Suppressor macrophage (primary cell): Measurements from ENCODE around the gene SDK2.

Experiments used
- DNase-seq, 4 experiments: peaks; one replicate each; pipeline ENCODE4 v3.0.0-alpha.2; 2020 to 2022

SDK2 gene

GRCh38 chr17:73356561-73357170 is 287.6 kb downstream of the SDK2 start:
- DNase-seq, result no peak

GRCh38 chr17:73354423-73355284 is 289.6 kb downstream of the SDK2 start:
- no peak for DNase-seq

GRCh38 chr17:73352261-73352660 is 292.0 kb downstream of the SDK2 start:
- DNase-seq, result no peak

GRCh38 chr17:73351764-73352163 is 292.5 kb downstream of the SDK2 start:
- DNase-seq, result no peak

- DNase-seq, result no peak
These were observed 293.4 kb downstream of the SDK2 start for GRCh38 chr17:73350864-73351263.

GRCh38 chr17:73349647-73350046 is 294.6 kb downstream of the SDK2 start:
- DNase-seq, result no peak

GRCh38 chr17:73349138-73349537 is 295.1 kb downstream of the SDK2 start:
- DNase-seq, result no peak

- DNase-seq, result no peak
These were observed 295.5 kb downstream of the SDK2 start for GRCh38 chr17:73348829-73349095.

GRCh38 chr17:73348018-73348828 is 296.0 kb downstream of the SDK2 start:
- no peak for DNase-seq

GRCh38 chr17:73347351-73347750 is 296.9 kb downstream of the SDK2 start:
- peak; percentile 32 to 73 (median 44) for DNase-seq

GRCh38 chr17:73346501-73347162 is 297.6 kb downstream of the SDK2 start:
- no peak for DNase-seq

- no peak for DNase-seq
These were observed 300.3 kb downstream of the SDK2 start for GRCh38 chr17:73343739-73344454.

- peak in 1 of 4 experiments; percentile 10 for DNase-seq
These were observed 301.0 kb downstream of the SDK2 start for GRCh38 chr17:73343168-73343634.

GRCh38 chr17:73342541-73343167 is 301.6 kb downstream of the SDK2 start:
- peak in 2 of 4 experiments; percentile 9 to 15 for DNase-seq

GRCh38 chr17:73342050-73342522 is 302.2 kb downstream of the SDK2 start:
- peak in 3 of 4 experiments; percentile 9 to 51 (median 17) for DNase-seq

- DNase-seq, result no peak
These were observed 302.7 kb downstream of the SDK2 start for GRCh38 chr17:73341350-73342049.

- peak; percentile 68 to 82 (median 70) for DNase-seq
These were observed 304.1 kb downstream of the SDK2 start for GRCh38 chr17:73340093-73340596.

GRCh38 chr17:73338566-73339197 is 305.6 kb downstream of the SDK2 start:
- no peak for DNase-seq

- no peak for DNase-seq
These were observed 306.2 kb downstream of the SDK2 start for GRCh38 chr17:73338050-73338521.

- no peak for DNase-seq
These were observed 306.9 kb downstream of the SDK2 start for GRCh38 chr17:73337330-73337710.
